ENCODE measurements around the gene NINJ1. TPM values are rescaled to one million over a fixed set of nuclear protein-coding genes. Genes with fewer than 3 reads are reported as not detected.

Gene NINJ1
- total and polyA plus RNA-seq, 2 donors (not counting 1 experiment from before 2014, with no cell fraction given): 8.3 to 13.2 TPM

DNA sequence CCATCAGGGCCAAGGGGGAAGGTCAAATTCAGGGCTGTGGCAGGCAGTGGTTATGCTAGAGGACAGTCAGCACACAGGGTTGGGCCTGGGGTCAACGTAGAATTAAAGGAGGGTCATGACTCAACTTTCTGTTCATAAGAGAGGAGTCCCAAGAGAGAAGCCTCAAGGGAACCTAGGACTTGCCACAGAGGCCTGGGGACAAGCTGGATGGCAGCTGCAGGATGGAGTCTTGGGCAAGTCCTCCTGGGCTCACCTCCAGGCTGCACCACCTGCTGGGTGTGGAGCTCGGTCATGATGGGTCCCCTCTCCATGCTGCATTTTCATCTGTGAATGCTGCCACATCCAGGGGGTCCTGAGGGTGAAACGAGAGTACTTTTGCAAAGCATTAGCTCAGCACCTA, 40.9 kb upstream of the NINJ1 start:
- H3K9me3 ChIP-seq (ENCODE audit: control extremely low read depth in 1 of 3, control insufficient read depth in 2 of 3, insufficient read depth in 1 of 3, low read length in 2 of 3): no peaks in the 10 kb centered on the region
- no peaks in the 10 kb centered on the region for H3K79me2 ChIP-seq (ENCODE audit: control insufficient read depth, insufficient read depth, low read length)
- no peaks in the 10 kb centered on the region for H3K36me3 ChIP-seq (replicated peaks in 1 of 2; ENCODE audit: control extremely low read depth in 1 of 2, control insufficient read depth in 1 of 2, extremely low read depth in 1 of 2, insufficient read depth in 2 of 2, low read length in 1 of 2)
- CTCF ChIA-PET: no interaction called here
- POLR2A ChIA-PET: no interaction called here
- no peak overlapping the region for H2AFZ ChIP-seq (ENCODE audit: insufficient read depth, low read depth, low read length, poor library complexity, severe bottlenecking)
- no peak overlapping the region for H3K4me3 ChIP-seq (ENCODE audit: control extremely low read depth in 1 of 5, extremely low read depth in 1 of 5, insufficient read depth in 1 of 5, low read depth in 2 of 5, low read length in 4 of 5)
- no peak overlapping the region for H3K4me3 Mint-ChIP-seq
- TF ChIP-seq, protein P1, sequence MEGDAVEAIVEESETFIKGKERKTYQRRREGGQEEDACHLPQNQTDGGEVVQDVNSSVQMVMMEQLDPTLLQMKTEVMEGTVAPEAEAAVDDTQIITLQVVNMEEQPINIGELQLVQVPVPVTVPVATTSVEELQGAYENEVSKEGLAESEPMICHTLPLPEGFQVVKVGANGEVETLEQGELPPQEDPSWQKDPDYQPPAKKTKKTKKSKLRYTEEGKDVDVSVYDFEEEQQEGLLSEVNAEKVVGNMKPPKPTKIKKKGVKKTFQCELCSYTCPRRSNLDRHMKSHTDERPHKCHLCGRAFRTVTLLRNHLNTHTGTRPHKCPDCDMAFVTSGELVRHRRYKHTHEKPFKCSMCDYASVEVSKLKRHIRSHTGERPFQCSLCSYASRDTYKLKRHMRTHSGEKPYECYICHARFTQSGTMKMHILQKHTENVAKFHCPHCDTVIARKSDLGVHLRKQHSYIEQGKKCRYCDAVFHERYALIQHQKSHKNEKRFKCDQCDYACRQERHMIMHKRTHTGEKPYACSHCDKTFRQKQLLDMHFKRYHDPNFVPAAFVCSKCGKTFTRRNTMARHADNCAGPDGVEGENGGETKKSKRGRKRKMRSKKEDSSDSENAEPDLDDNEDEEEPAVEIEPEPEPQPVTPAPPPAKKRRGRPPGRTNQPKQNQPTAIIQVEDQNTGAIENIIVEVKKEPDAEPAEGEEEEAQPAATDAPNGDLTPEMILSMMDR (IDR thresholded peaks at IDR 0.05): no peak
- no peak for TF ChIP-seq EZH2 (IDR thresholded peaks at IDR 0.05; ENCODE audit: borderline replicate concordance, insufficient read depth, low read depth, low read length, poor library complexity, severe bottlenecking)
- H4K20me1 ChIP-seq (ENCODE audit: control insufficient read depth, insufficient read depth, low read length, poor library complexity, severe bottlenecking): no peaks in the 10 kb centered on the region
- no peak overlapping the region for H3K9ac ChIP-seq (ENCODE audit: low read length)
- H3K4me2 ChIP-seq (replicated peaks; ENCODE audit: low read depth, low read length, poor library complexity, severe bottlenecking): no peak overlapping the region
- H3K27ac Mint-ChIP-seq: no peak overlapping the region
- H3K27ac ChIP-seq (ENCODE audit: low read length in 2 of 2): no peak overlapping the region
- H3K4me1 Mint-ChIP-seq: no peaks in the 10 kb centered on the region
- DNase-seq: no peak
- intact Hi-C loops (cut with micrococcal nuclease): no loop called here
- no peaks in the 10 kb centered on the region for H3K9me3 Mint-ChIP-seq (ENCODE audit: insufficient read depth)
- H3K27me3 Mint-ChIP-seq: peaks cover 14% of the 10 kb centered on the region
- H3K4me1 ChIP-seq (ENCODE audit: control insufficient read depth in 2 of 2, insufficient read depth in 2 of 2, low read length in 2 of 2): no peaks in the 10 kb centered on the region
- ATAC-seq (ENCODE audit: low read depth): no peak
- WGBS (ENCODE audit: insufficient coverage): 93% methylated on average over 3 of the region's 3 CpGs
- H3K27me3 ChIP-seq (replicated peaks in 1 of 4; ENCODE audit: control extremely low read depth in 1 of 4, control insufficient read depth in 3 of 4, insufficient read depth in 4 of 4, low read length in 3 of 4): no peaks in the 10 kb centered on the region

DNA sequence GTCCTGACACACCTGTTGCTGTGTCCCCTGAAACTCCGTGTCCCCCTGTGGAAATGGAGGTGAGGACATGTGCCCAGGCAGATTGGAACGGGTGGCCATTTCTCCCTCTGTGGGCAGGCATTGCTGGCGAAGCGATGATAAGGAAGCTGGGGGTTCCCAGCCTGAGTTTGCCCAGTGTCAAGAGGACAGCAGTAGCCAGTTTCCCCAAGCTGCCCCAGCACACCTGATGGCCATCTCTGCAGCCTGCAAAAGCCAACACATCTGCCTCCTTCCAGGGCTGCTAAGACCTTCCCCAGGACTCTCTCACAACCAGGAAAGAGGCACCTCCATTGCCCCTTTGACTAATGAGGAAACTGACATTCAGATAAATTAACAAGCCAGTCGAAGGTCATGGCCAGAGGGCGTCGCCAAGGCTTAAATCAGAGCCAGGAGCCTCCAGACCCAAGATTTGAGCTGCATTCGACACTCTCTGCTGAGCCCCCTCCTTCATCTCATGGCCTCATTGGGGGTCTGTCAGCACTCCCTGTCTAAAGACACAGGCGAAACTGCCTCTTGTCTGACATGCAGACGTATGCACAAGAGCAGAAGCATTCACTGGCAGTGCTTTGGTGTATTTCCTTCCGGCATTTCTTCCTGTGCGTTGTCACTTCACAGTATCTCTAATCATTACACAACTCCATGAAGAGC, 39.5 kb upstream of the NINJ1 start:
- H3K9ac ChIP-seq (ENCODE audit: low read length): no peak overlapping the region
- no peaks in the 10 kb centered on the region for H3K79me2 ChIP-seq (ENCODE audit: control insufficient read depth, insufficient read depth, low read length)
- ATAC-seq (ENCODE audit: low read depth) (no peak), DNase-seq (no peak)
- H3K4me2 ChIP-seq (replicated peaks; ENCODE audit: low read depth, low read length, poor library complexity, severe bottlenecking): no peak overlapping the region
- no peak overlapping the region for H2AFZ ChIP-seq (ENCODE audit: insufficient read depth, low read depth, low read length, poor library complexity, severe bottlenecking)
- no peaks in the 10 kb centered on the region for H3K36me3 ChIP-seq (replicated peaks in 1 of 2; ENCODE audit: control extremely low read depth in 1 of 2, control insufficient read depth in 1 of 2, extremely low read depth in 1 of 2, insufficient read depth in 2 of 2, low read length in 1 of 2)
- Mint-ChIP-seq H3K27ac (no peak overlapping the region), H3K4me3 (no peak overlapping the region), H3K4me1 (no peaks in the 10 kb centered on the region), H3K9me3 (ENCODE audit: insufficient read depth) (no peaks in the 10 kb centered on the region), H3K27me3 (peaks cover 11% of the 10 kb centered on the region)
- intact Hi-C loops (cut with micrococcal nuclease): no loop called here
- WGBS (ENCODE audit: insufficient coverage): 84% methylated on average over 12 of the region's 12 CpGs
- POLR2A ChIA-PET: no interaction called here
- H3K27ac ChIP-seq (ENCODE audit: low read length in 2 of 2): no peak overlapping the region
- no peaks in the 10 kb centered on the region for H3K9me3 ChIP-seq (ENCODE audit: control extremely low read depth in 1 of 3, control insufficient read depth in 2 of 3, insufficient read depth in 1 of 3, low read length in 2 of 3)
- TF ChIP-seq, protein P1 (IDR thresholded peaks at IDR 0.05): no peak
- no peaks in the 10 kb centered on the region for H4K20me1 ChIP-seq (ENCODE audit: control insufficient read depth, insufficient read depth, low read length, poor library complexity, severe bottlenecking)
- H3K27me3 ChIP-seq (replicated peaks in 1 of 4; ENCODE audit: control extremely low read depth in 1 of 4, control insufficient read depth in 3 of 4, insufficient read depth in 4 of 4, low read length in 3 of 4): no peaks in the 10 kb centered on the region
- CTCF ChIA-PET: interaction anchor here (0.5 kb wide), 1 partner anchor 66 kb away, joined by 3 read pairs; no protein-coding TSS in a partner anchor
- no peak overlapping the region for H3K4me3 ChIP-seq (ENCODE audit: control extremely low read depth in 1 of 5, extremely low read depth in 1 of 5, insufficient read depth in 1 of 5, low read depth in 2 of 5, low read length in 4 of 5)
- no peaks in the 10 kb centered on the region for H3K4me1 ChIP-seq (ENCODE audit: control insufficient read depth in 2 of 2, insufficient read depth in 2 of 2, low read length in 2 of 2)
